ENCODE data around the gene PRKAR1B.

PRKAR1B gene

DNA sequence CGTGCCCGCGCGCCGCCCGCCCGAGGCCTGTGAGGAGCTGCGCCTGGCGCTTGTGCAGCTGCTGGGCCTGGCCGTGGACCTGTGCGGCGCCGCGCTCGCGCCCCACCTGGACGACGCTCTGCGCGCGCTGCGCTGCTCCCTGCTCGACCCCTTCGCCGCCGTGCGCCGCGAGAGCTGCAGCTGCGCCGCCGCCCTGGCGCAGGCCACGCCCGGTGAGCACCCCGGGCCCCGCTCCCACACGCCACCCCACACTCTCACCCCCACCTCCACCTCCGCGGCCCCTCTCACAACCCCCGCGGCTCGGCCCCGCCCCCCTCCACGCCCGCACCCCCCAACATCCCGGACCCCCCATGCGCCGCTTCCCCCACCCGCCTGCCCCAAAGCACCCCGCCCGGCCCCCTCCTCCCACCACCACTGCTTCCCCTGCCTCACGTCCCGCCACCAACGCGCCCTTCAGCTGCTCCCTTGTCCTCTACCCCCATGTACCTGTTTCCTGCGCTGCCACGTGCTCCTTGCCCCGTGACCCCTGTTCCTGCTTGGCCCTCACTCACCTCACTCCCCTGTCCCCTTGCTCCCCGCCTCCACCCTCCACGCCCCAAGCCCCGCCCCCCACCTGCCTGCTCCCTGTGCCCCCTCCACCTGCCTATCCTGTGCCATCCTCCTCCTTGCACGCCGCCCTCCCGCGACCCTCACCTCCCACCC, at the start of gene PRKAR1B:
PRKAR1B (minus strand) TSS at position 178 of the 702 bp plus-strand sequence. CDS start 15,776 bp downstream, outside the sequence.
- DNase-seq = no peak

- no peak for DNase-seq
These were observed 49.3 kb upstream of the PRKAR1B start for GRCh38 chr7:776381-776780.

DNA sequence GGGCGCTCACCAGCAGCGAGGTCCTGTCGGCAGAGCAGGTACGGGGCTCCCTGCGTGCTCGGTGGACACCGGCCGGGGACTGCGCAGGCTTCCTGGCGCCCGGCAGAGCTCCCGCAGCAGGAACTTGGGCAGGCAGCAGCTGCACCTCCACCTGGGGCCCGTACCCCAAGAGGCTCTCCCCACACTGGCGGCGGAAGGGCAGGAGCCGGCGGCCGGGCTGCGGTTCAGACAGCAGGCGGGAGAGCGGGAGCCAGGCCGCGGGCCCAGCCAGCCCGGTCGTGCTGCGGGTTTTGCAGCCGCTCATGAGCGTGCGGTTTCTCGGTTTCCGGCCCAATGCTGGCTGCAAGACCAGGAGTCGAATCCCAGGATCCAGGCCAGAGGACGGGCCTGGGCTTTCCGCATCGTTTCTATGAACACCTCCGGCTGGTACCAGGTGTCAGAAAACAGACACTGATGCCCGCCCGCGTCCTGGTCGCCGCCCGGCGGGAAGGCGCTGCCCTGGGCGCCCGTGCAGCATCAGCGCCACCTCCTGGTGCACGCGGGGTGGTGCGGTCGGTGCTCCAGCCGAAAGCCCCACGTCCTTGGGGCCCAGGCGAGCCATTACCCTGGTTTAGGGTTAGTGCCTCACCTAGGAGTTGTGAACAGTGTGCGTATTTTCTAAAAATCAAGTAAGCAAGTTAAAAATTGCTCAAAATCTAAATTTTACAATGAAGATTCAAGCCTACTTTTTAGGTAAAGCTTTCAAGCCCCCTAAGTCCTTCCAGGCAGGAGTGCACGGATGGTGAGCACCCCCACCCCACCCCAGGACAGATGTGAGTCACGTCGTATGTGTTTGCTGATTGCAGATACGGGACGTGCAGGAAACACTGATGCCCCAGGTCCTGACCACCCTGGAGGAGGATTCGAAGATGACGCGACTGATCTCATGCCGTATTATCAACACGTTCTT, 47.4 kb upstream of the PRKAR1B start:
- peak; percentile 19 for DNase-seq

DNA sequence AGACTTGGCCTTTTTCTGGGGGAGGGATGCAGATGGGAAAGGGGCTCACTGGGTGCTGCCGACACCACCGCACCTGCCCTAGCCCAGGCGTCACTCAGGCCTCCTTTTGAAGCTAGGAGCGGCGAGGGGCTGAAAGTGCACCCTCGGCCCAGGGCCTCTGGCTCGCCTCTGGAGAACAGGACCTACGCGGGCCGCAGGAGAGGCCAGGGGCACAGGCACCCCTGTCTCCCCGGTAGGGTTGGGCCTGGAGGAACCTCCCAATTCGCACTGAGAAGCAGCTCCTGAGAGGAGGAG, 46.5 kb upstream of the PRKAR1B start:
- DNase-seq = no peak

- DNase-seq = no peak
These were observed 46.0 kb upstream of the PRKAR1B start for GRCh38 chr7:772861-773621.

GRCh38 chr7:772392-772791, 45.3 kb upstream of the PRKAR1B start:
- DNase-seq = no peak

DNA sequence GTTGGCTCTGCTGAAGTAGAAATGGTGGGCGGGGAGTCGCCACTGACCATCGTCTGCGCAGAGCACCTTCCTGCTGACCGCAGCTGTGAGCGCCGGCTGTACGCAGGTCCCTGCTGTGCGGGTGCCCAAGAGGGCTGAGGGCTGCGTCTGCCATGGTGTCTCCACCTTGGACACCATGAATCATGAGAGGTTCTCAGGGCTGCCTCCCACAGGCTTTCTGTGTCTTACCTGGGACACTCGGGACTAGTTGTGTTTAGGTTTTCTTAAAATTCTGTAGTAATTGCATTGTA, 44.9 kb upstream of the PRKAR1B start:
- DNase-seq = no peak

GRCh38 chr7:771234-772004, 44.3 kb upstream of the PRKAR1B start:
- DNase-seq = no peak

DNA sequence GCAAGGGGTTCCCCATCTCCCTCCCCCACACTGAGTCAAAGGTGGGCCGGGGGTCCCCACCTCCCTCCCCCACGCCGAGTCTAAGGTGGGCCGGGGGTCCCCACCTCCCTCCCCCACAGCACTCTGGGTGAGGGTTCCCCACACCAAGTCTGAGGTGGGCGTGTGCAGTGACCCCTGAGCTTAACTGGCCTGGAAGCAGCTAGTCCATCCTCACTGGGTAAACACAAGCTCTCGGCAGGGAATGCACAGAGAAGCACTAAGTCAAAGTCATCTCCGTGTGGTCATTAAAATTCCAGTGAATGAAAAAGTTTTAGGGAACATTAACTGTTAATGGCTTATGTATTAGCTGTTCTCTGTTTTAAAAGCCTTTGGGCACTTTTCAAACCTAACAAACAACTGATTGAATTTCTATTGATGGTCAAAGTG, 43.7 kb upstream of the PRKAR1B start:
- no peak for DNase-seq

DNA sequence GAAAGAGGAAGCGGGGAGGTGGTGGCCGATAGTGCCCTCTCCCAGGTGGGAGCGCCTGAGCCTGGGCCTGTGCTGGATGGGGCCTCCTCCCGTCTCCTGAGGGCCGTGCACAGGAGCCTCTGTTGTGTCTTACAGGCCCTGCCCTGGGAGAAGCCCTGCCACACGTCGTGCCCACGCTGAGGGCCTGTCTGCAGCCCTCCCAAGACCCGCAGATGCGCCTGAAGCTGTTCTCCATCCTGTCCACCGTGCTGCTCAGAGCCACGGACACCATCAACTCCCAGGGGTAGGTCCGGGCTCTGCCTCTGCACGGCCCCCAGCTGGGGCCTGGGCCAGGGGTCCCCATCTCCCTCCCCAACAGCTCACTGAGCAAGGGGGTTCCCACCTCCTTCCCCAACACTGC, 43.3 kb upstream of the PRKAR1B start:
- DNase-seq = no peak

DNA sequence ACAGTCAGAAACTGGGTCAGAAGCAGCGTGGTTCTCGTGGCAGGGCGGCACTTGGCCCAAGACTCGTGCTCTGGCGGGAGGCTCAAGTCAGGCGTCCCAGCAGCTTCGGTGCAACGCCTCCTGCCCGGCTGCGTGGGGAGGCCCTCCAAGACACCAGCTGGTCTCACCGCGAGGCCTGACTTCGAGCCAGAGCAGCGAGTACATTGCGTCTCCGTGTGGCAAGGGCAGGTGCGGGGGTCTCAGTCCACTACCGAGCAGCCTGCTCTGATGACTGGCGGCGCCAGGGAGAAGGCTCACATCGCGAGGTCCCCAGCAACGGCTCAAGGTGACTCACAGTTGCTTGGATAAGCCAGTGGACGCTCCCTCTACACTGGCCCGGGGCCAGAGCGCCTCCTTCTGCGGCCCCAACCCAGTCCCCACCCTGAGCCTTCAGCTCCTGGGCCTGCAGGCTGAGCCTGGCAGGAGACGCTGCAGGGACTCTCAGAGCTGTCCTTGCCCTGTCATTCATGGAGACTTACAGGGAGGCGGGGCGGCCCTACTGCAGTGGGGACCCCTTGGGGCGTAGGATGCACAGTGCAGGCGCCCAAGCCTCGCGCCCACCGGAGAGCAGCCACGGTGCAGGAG, 41.9 kb upstream of the PRKAR1B start:
- no peak for DNase-seq

GRCh38 chr7:767941-768731, 41.1 kb upstream of the PRKAR1B start:
- no peak for DNase-seq

GRCh38 chr7:767580-767940, 40.5 kb upstream of the PRKAR1B start:
- DNase-seq = no peak

- DNase-seq = no peak
These were observed 38.3 kb upstream of the PRKAR1B start for GRCh38 chr7:765383-765782.

GRCh38 chr7:763762-764161, 36.7 kb upstream of the PRKAR1B start:
- DNase-seq = no peak

DNA sequence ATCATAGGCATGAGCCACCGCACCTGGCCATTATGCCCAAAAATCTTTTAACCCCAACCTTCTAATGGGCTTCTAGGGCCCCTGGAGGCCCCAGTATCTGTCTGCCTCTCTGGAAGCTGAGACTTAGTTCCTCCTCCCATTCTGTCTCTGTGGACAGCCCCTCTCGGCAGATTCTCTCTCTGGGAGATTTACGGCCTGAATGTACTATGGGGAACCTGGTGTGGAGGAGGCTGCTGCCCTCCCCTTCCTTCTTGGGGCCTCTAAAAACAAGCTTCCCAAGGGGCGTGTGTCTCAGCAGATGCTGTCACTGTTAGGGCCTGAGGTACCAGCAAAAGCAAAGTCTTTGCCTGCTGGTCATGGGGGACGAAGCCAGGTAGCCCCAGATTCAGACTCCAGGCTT, 35.8 kb upstream of the PRKAR1B start:
- no peak for DNase-seq

- DNase-seq = no peak
These were observed 34.5 kb upstream of the PRKAR1B start for GRCh38 chr7:761631-762030.

DNA sequence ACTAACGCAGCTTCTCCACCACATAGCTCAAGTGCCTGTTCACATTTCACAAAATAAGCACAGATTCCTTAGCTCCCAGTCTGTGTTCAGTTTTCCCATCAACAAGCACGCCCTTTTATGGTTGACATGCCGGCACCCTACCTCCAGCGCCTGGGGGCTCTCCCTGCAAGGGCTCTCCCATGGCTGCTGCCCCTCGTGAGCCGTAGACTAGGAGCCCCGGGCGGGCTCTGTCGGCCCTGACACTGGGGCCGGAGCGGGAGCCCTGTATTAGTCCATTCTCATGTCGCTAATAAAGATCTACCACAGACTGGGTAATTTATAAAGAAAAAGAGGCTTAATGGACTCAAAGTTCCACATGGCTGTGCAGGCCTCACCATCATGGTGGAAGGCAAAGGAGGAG, 34.0 kb upstream of the PRKAR1B start:
- DNase-seq = no peak

- DNase-seq = no peak
These were observed 32.9 kb upstream of the PRKAR1B start for GRCh38 chr7:760006-760405.

DNA sequence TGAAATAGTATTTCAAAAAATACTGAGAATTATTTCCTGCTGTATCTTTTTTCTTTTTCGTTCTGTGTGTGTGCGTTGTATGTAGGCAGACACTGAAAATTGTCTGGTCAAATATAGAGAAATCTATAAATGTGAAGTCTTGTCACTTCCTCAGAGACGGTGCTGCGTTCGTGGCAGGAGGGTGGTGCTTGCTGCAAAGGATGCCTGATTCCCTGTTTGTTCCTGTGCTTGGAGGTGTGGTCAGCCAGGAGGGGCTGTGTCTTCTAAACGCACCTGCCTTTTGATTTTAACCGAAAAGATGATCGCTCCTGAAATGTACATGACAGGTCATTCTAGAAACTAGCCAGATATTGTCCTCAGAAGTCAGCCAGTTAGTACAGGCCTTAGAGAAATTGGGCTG, 32.5 kb upstream of the PRKAR1B start:
- no peak for DNase-seq

DNA sequence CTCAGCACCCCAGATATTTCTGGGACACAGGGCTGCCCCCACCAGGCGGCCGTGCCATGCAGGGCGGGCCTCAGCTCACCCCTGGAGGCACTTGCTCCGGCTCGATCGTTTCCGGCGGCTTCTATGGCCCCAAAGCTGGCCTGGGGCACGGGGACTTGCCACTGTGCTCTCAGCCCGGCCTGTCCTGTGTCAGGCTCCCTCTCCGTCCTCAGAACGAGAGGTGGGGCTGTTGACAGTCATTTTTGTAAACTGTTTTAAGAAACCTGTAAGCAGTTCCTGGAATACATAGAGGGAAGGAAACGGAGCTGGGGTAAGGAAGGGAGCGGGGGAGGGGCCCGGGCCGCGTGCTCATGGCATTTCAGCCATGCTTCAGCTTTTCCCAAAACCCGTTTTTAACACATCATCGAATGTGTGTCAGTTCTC, 30.7 kb upstream of the PRKAR1B start:
- no peak for DNase-seq

Measured in EL (cell line).